ENCODE data around the gene ESR1.
"Not testable (repeated sequence)": the region's sequence is repeated elsewhere in the genome, so short reads cannot be mapped to it uniquely, and the experiment has no call there.

The ESR1 gene

GRCh38 chr6:152012227-152012626, 204.7 kb downstream of the ESR1 start:
- peak in 1 of 2 donors; percentile 28 for DNase-seq (ENCODE audit: low read depth in 2 of 2)
- no peak for TF ChIP-seq CTCF (IDR thresholded peaks at IDR 0.05; ENCODE audit: low read depth, low read length)
- no peak overlapping the region for H3K4me3 ChIP-seq (replicated peaks in 1 of 2; ENCODE audit: low read depth in 2 of 2, low read length in 2 of 2)

DNA sequence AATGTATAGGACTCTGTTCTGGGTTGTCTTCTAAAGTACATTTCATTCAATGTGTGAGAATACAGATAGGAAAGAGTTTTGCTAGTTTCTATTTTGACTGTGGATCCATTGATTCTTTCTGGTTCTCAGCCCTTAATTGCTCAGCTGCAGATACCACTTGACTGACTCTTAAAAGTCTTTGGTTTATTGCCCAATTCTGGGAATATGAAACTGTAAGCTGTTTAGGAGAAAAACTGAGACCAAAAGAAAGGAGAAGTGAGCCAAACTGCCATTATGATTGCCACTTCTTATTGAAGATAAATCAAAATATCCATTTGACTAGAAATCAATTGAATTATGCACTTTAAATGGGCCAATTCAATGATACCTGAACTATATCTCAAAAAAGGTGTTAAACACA, 211.4 kb downstream of the ESR1 start:
- H3K4me3 ChIP-seq (replicated peaks in 1 of 2; ENCODE audit: low read depth in 2 of 2, low read length in 2 of 2): no peak overlapping the region
- no peak for DNase-seq (ENCODE audit: low read depth in 2 of 2)
- no peak for TF ChIP-seq CTCF (IDR thresholded peaks at IDR 0.05; ENCODE audit: low read depth, low read length)

DNA sequence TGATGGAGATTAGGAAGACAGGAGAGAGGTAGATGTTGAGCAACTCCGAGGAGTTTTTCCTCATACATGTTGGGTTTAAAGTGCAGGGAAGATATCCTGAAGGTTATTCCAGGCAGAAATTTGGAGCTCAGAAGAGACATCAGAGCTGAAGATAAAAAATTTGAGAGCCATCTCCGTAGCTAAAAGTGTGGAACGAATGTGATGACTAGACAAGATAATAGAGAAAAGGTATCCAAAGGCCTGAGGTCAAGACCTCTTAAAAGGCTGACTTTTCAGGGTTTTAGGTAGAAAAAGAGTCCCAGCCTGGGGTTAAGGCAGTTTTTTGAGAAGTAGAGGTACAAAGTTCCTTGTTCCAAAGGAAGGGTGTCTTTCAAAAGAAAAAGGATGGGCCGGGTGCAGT, 214.8 kb downstream of the ESR1 start:
- no peak for TF ChIP-seq CTCF (IDR thresholded peaks at IDR 0.05; ENCODE audit: low read depth, low read length)
- DNase-seq (ENCODE audit: low read depth in 2 of 2): no peak
- no peak overlapping the region for H3K4me3 ChIP-seq (replicated peaks in 1 of 2; ENCODE audit: low read depth in 2 of 2, low read length in 2 of 2)

DNA sequence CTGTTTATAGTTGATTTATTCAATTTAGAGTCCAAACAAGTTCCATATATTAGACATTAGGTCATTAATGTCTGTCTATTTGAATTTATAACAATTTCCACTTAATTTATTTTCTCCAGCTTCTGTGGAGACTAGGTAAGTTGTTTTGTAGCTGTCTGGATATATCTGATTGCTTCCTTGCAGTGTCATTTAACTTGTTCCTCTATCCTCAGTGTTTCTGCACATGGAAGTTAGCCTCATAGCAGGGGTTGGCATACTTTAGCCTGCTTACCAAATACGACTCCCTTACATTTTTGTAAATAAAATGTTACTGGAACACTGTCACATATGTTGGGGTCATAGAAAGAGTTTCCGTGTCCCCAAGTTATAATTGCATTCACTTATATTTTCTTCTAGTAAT, 216.1 kb downstream of the ESR1 start:
- H3K4me3 ChIP-seq (replicated peaks in 1 of 2; ENCODE audit: low read depth in 2 of 2, low read length in 2 of 2): no peak overlapping the region
- no peak for DNase-seq (ENCODE audit: low read depth in 2 of 2)
- TF ChIP-seq CTCF (IDR thresholded peaks at IDR 0.05; ENCODE audit: low read depth, low read length): no peak

- DNase-seq (ENCODE audit: low read depth in 2 of 2): peak in 1 of 2 donors; percentile 19
- no peak overlapping the region for H3K4me3 ChIP-seq (replicated peaks in 1 of 2; ENCODE audit: low read depth in 2 of 2, low read length in 2 of 2)
- TF ChIP-seq CTCF (IDR thresholded peaks at IDR 0.05; ENCODE audit: low read depth, low read length): no peak
These were observed 218.8 kb downstream of the ESR1 start for GRCh38 chr6:152026291-152026690.

DNA sequence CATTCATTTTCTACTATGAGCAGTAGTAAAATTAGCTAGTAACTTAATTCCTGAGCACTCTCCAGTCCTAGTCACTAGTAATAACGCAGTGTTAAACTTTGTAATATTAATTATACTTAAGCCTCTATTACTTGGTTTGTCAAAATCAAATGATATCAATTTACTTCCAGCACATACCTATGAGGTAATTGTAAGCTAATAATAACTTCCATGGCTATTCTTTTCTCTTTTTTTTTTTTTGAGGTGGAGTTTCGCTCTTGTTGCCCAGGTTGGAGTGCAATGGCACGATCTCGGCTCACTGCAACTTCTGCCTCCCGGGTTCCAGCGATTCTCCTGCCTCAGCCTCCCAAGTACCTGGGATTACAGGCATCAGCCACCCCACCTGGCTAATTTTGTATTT, 219.3 kb downstream of the ESR1 start:
- not testable (repeated sequence) for H3K4me3 ChIP-seq (replicated peaks in 1 of 2; ENCODE audit: low read depth in 2 of 2, low read length in 2 of 2)
- DNase-seq (ENCODE audit: low read depth in 2 of 2): peak in 1 of 2 donors; percentile 3

DNA sequence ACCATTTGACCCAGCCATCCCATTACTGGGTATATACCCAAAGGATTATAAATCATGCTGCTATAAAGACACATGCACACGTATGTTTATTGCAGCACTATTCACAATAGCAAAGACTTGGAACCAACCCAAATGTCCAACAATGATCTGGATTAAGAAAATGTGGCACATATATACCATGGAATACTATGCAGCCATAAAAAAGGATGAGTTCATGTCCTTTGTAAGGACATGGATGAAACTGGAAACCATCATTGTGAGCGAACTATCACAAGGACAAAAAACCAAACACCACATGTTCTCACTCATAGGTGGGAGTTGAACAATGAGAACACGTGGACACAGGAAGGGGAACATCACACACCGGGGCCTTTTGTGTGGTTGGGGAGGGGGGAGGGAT, 226.3 kb downstream of the ESR1 start:
- H3K4me3 ChIP-seq (replicated peaks in 1 of 2; ENCODE audit: low read depth in 2 of 2, low read length in 2 of 2); DNase-seq (ENCODE audit: low read depth in 2 of 2): not testable (repeated sequence)

GRCh38 chr6:152034631-152035030, 227.1 kb downstream of the ESR1 start:
- H3K4me3 ChIP-seq (replicated peaks in 1 of 2; ENCODE audit: low read depth in 2 of 2, low read length in 2 of 2): no peak overlapping the region
- TF ChIP-seq CTCF (IDR thresholded peaks at IDR 0.05; ENCODE audit: low read depth, low read length): no peak
- no peak for DNase-seq (ENCODE audit: low read depth in 2 of 2)

Measured in cardiac fibroblast (primary cell).